HepG2 (cell line): ENCODE results near the gene NOB1. TPM values are rescaled to one million over a fixed set of nuclear protein-coding genes. Genes with fewer than 3 reads are reported as not detected.

ENCODE experiments used
- BRD4 ChIP-seq: sonication (generic); formaldehyde crosslinking; IDR thresholded peaks from 2 replicates; pipeline ENCODE4 v1.4.0; 2020; ENCODE audit warnings: missing genetic modification reagents
- FOXA1 ChIP-seq, 2 experiments: fragments of 450-650 bp in 1 of 2; sonication (generic) in 1 of 2; formaldehyde crosslinking in 1 of 2; IDR thresholded peaks; 2 replicates each; pipeline versions ENCODE4 v1.4.0 to v1.6.1; 2016 to 2020; ENCODE audit warnings: missing genetic modification reagents in 1 of 2
- HOXD1 ChIP-seq: sonication (generic); formaldehyde crosslinking; IDR thresholded peaks from 2 replicates; pipeline ENCODE4 v1.5.0; 2020; ENCODE audit warnings: missing genetic modification reagents
- MLX ChIP-seq: IDR thresholded peaks from 2 replicates; pipeline ENCODE4 v1.6.1; 2016
- PHF8 ChIP-seq: sonication (generic); formaldehyde crosslinking; IDR thresholded peaks from 2 replicates; pipeline ENCODE4 v1.5.0; 2020; ENCODE audit warnings: missing genetic modification reagents
- PRDM10 ChIP-seq: sonication (generic); formaldehyde crosslinking; IDR thresholded peaks from 2 replicates; pipeline ENCODE4 v1.4.0; 2020; ENCODE audit warnings: low read depth, missing genetic modification reagents
- THAP9 ChIP-seq: sonication (generic); formaldehyde crosslinking; IDR thresholded peaks from 2 replicates; pipeline ENCODE4; 2020; ENCODE audit warnings: missing genetic modification reagents, mild to moderate bottlenecking, borderline replicate concordance
- ZBTB10 ChIP-seq: sonication (generic); formaldehyde crosslinking; IDR thresholded peaks from 2 replicates; pipeline ENCODE4 v1.4.0; 2020; ENCODE audit warnings: missing genetic modification reagents, borderline replicate concordance
- ZBTB42 ChIP-seq: sonication (generic); formaldehyde crosslinking; IDR thresholded peaks from 2 replicates; pipeline ENCODE4 v1.5.0; 2020; ENCODE audit warnings: mild to moderate bottlenecking, missing genetic modification reagents
- ZKSCAN8 ChIP-seq: IDR thresholded peaks from 2 replicates; pipeline ENCODE4 v1.6.1; 2016; ENCODE audit warnings: borderline replicate concordance, missing genetic modification reagents, missing compliant biosample characterization
- ZNF10 ChIP-seq: sonication (generic); formaldehyde crosslinking; IDR thresholded peaks from 2 replicates; pipeline ENCODE4 v1.4.0; 2020; ENCODE audit warnings: mild to moderate bottlenecking, low read depth, missing genetic modification reagents, borderline replicate concordance
- ZNF282 ChIP-seq: fragments of 450-650 bp; IDR thresholded peaks from 2 replicates; pipeline ENCODE4 v1.6.1; 2018; ENCODE audit not compliant: partially characterized antibody
- ZNF572 ChIP-seq: sonication (generic); formaldehyde crosslinking; IDR thresholded peaks from 2 replicates; pipeline ENCODE4 v1.5.1; 2020; ENCODE audit warnings: mild to moderate bottlenecking, missing genetic modification reagents
- ZNF761 ChIP-seq: sonication (generic); formaldehyde crosslinking; conservative IDR thresholded peaks from 2 replicates; pipeline ENCODE4 v1.4.0; 2020; ENCODE audit warnings: mild to moderate bottlenecking, missing genetic modification reagents
- ZNF782 ChIP-seq: sonication (generic); formaldehyde crosslinking; IDR thresholded peaks from 2 replicates; pipeline ENCODE4 v1.4.0; 2020; ENCODE audit warnings: missing genetic modification reagents, mild to moderate bottlenecking, borderline replicate concordance
- ZSCAN22 ChIP-seq: sonication (generic); formaldehyde crosslinking; IDR thresholded peaks from 2 replicates; pipeline ENCODE4 v1.4.0; 2020; ENCODE audit warnings: mild to moderate bottlenecking, missing genetic modification reagents
- polyA plus RNA-seq, 8 experiments: library from polyadenylated mRNA; depleted of rRNA in 3 of 8; stranded (reverse) in 7 of 8; unstranded in 1 of 8; fragments of >200 nt; fragmentation: Illumina TruSeq in 4 of 8; extraction: Trizol in 4 of 8; gene quantifications; 2 replicates each; pipeline versions ENCODE4 v1.2.1 to v1.2.3, GENCODE V29; 2011 to 2016; ENCODE audit warnings: low read depth in 4 of 8, missing spikeins in 1 of 8, mixed read lengths in 1 of 8; ENCODE audit not compliant: insufficient read depth in 1 of 8
- total RNA-seq, 5 experiments: library from RNA; depleted of rRNA; stranded (reverse); fragments of >200 nt; fragmentation: Illumina TruSeq; extraction: Trizol; gene quantifications; 2 replicates each; pipeline ENCODE4 v1.2.3, GENCODE V29; 2016; ENCODE audit warnings: low read depth in 1 of 5

NOB1 gene
- total and polyA plus RNA-seq, 2 of the 13 experiments (the other 11 are each of a cell fraction or from before 2014, with no cell fraction given), result 47.1 to 162 TPM

- TF ChIP-seq ZKSCAN8 (CRISPR knock-in tag), result no peak
- no peak for TF ChIP-seq ZBTB10 (CRISPR knock-in tag)
- TF ChIP-seq PHF8 (CRISPR knock-in tag), result peak; percentile 98
- TF ChIP-seq MLX, result no peak; the same call in 1 of the 2 replicates
- peak; percentile 91; the same call in 1 of the 2 replicates for TF ChIP-seq THAP9 (CRISPR knock-in tag)
- TF ChIP-seq FOXA1 (IDR thresholded peaks at IDR 0.05), result no peak
- no peak; the same call in none of the 2 replicates for TF ChIP-seq FOXA1 (CRISPR knock-in tag; IDR thresholded peaks at IDR 0.05)
- TF ChIP-seq HOXD1 (CRISPR knock-in tag), result no peak; the same call in 1 of the 2 replicates
- TF ChIP-seq ZNF761 (CRISPR knock-in tag), result peak; percentile 91
- peak; percentile 92; the same call in 1 of the 2 replicates for TF ChIP-seq ZNF782
- TF ChIP-seq ZBTB42 (CRISPR knock-in tag), result peak; percentile 94
- TF ChIP-seq ZNF572 (CRISPR knock-in tag), result peak; percentile 85
- TF ChIP-seq ZSCAN22, result 0 out of 2 replicates have a peak, but pooled peaks have one; percentile 28
- no peak for TF ChIP-seq ZNF282
- no peak for TF ChIP-seq ZNF10
- peak; percentile 98 for TF ChIP-seq BRD4 (CRISPR knock-in tag)
- TF ChIP-seq PRDM10, result no peak; the same call in 1 of the 2 replicates
Measured at GRCh38 chr16:69754469-69755310, at the start of gene NOB1 (continued).
